Epithelial cell of proximal tubule (primary cell): ENCODE results near the gene KCNJ6. TPM values are rescaled to one million over a fixed set of nuclear protein-coding genes. Genes with fewer than 3 reads are reported as not detected.
"Not testable (repeated sequence)": the region's sequence is repeated elsewhere in the genome, so short reads cannot be mapped to it uniquely, and the experiment has no call there.

Experiments
- DNase-seq: peaks from one replicate; pipeline ENCODE4 v3.0.0-alpha.2; 2011; ENCODE audit warnings: low read depth
- H3K4me3 ChIP-seq: 2 replicates; pipeline ENCODE4 v1.5.1; 2011; ENCODE audit warnings: low read depth, mild to moderate bottlenecking, low read length
- total RNA-seq: library from RNA; depleted of rRNA; stranded (reverse); fragments of >200 nt; gene quantifications from 2 replicates; pipeline ENCODE4 v1.2.3, GENCODE V29; 2015
- TF ChIP-seq, protein P1 (sequence below): conservative IDR thresholded peaks from 2 replicates; pipeline ENCODE4 v1.5.1; 2012; ENCODE audit warnings: low read depth, mild to moderate bottlenecking, low read length

KCNJ6 gene
- total RNA-seq, 1 donor from 2014 or later, result under 0.01 TPM

DNA sequence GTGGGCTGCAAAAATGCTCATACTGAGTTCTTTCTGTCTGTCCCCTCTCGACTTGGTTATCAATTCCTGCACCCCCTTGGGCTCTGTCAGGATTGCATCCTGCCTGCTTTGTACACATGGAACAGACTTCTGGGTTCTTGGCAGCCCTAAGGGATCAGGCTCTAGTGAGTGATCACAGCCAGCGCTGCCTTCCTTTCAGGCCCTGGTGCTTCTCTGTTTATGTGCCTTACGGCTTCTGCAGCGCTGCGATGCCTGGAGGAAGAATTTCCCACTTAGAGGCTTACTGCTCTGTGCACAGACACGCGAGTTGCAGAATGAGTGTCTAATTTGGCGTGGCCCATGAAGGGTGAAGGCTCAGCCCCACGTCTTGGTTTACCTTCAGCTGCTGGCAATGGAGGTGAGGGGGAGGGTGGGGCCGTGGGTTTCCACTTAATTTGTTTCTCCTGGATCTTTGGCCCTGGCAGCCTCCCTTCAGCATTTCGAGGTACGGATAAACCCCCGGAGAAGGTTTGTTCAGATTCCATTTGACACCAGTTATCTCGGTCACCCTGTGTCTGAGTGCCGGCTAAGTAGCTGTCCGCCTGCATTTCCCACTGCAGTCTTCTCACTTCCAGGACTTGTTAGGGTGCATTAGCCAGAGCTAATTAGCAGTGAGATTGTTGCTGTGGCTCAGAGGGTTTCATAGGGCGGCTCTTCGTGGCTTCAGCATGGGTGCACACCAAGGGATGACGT is 322.4 kb downstream of the KCNJ6 start:
- TF ChIP-seq, protein P1, sequence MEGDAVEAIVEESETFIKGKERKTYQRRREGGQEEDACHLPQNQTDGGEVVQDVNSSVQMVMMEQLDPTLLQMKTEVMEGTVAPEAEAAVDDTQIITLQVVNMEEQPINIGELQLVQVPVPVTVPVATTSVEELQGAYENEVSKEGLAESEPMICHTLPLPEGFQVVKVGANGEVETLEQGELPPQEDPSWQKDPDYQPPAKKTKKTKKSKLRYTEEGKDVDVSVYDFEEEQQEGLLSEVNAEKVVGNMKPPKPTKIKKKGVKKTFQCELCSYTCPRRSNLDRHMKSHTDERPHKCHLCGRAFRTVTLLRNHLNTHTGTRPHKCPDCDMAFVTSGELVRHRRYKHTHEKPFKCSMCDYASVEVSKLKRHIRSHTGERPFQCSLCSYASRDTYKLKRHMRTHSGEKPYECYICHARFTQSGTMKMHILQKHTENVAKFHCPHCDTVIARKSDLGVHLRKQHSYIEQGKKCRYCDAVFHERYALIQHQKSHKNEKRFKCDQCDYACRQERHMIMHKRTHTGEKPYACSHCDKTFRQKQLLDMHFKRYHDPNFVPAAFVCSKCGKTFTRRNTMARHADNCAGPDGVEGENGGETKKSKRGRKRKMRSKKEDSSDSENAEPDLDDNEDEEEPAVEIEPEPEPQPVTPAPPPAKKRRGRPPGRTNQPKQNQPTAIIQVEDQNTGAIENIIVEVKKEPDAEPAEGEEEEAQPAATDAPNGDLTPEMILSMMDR, result no peak
- H3K4me3 ChIP-seq, result no peak overlapping the region
- no peak for DNase-seq

DNA sequence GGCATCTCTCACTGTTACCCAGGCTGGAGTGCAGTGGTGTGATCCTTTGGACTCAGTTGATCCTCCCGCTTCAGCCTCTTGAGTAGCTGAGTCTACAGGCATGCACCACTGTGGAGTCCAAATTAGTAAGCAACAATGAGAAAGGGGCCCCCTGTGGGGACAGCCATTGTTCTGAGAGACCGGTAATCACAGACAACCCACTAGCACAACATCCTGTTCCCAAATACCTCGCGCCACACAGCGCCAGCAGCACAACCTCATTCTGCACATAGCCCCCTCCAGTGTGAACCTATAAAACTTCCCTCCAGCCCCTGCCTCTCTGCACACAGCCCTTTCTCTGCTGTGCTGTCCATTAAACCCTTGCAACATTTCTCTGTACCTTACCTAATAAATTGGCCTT is 323.2 kb downstream of the KCNJ6 start:
- H3K4me3 ChIP-seq, result no peak overlapping the region
- TF ChIP-seq, protein P1, result no peak

DNA sequence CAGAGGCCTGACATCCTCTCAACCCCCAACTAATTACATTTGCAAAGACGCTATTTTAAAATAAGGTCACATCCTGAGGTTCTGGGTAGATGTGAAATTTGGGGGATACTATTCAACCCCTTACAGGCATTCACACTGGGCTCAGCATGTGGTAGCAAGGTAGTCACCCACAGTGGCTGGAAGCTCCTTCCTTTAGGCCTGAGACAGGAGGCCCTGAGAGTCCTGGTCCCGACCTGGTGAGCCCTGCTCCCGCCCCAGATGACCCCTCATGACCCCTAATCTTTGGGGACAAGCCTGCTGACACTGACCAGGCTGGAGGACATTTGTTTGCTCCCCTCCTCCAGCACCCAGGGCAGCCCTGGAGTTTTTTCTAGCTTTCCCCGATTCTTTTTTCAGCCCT is 323.8 kb downstream of the KCNJ6 start:
- TF ChIP-seq, protein P1, result no peak
- DNase-seq, result no peak
- no peak overlapping the region for H3K4me3 ChIP-seq

More for the DNA sequence above, 323.2 kb downstream of the KCNJ6 start:
- no peak for DNase-seq

- not testable (repeated sequence) for H3K4me3 ChIP-seq, DNase-seq
Observed at GRCh38 chr21:37591994-37592393, 324.3 kb downstream of the KCNJ6 start.

DNA sequence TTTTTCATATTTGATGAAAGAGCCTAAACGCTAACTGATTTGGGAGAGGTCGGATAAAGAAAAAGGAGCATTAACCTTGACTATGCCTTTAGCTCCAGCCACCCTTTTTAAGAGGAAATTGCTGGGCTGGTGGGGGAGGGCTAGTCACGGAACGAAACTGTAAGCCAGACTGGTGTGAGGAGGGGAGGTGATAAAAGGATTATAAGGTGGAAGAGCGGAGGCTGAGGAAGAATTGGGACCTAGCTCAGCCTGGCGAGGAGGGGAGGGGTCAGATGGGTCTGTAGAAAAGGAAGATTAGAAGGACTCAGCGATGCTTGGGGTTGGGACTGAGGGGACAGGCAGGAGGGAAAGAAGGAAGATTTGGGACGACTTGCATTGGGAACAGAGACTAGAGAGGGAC is 325.4 kb downstream of the KCNJ6 start:
- not testable (repeated sequence) for H3K4me3 ChIP-seq, DNase-seq

DNA sequence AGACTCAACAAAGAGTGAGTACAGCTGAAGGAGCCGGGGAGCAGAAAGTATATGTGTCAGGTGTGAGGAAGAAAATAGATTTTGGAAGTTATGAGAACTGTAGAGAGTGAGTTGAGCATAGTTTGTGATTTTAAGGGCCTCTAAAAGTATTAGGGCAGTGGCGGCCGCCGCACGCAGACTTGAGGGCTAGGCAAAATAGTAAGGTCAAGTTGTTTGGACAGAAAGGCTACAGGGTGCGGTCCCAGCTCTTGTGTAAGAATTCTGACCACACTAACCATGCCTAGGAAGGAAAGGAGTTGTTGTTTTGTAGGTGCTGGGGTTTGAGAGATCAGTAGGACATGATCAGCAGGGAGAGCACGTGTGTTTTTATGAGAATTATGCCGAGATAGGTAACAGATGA is 327.6 kb downstream of the KCNJ6 start:
- H3K4me3 ChIP-seq, result not testable (repeated sequence)

DNA sequence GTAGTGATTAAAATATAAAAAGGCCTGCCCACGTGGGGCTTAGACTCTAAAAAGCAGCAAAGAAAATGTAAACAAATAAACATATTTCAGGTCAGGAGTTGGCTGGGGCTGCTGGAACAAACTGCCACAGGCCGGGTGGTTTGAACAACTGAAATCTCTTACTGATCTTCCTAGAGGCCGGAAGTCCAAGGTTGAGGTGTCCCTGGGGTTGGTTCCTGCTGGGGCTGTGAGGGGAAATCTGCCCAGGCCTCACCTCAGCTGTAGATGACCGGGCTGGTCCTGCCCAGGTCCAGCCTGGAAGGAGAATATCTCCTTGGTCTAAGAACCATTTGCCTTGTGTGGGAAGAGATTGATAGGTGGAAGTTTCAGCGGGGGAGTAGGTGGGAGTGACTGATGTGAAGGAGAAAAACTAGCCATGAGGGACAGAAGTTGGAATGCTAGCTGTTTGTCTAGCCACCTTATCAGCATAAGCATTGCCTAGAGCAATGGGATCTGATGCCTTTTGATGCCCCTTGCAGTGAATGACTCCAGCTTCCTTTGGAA is 328.6 kb downstream of the KCNJ6 start:
- TF ChIP-seq, protein P1, result no peak
- H3K4me3 ChIP-seq, result no peak overlapping the region
- no peak for DNase-seq

More for the DNA sequence above, 327.6 kb downstream of the KCNJ6 start:
- not testable (repeated sequence) for DNase-seq

- no peak overlapping the region for H3K4me3 ChIP-seq
- TF ChIP-seq, protein P1, result no peak
- DNase-seq, result no peak
Observed at GRCh38 chr21:37587203-37587602, 329.1 kb downstream of the KCNJ6 start.

- DNase-seq, result no peak
- H3K4me3 ChIP-seq, result no peak overlapping the region
- TF ChIP-seq, protein P1, result peak; percentile 77
Observed at GRCh38 chr21:37582590-37582989, 333.7 kb downstream of the KCNJ6 start.
